GM23338 (cell line): ENCODE measurements around the gene UBL3. TPM values are rescaled to one million over a fixed set of nuclear protein-coding genes. Genes with fewer than 3 reads are reported as not detected.

Source experiments
- ATAC-seq: fragments of 200-7000 bp; cut with Tn5 transposase; 3 replicates; pipeline ENCODE4 v1.9.1; 2020
- DNase-seq: peaks from one replicate; pipeline ENCODE4 v3.0.0-alpha.2; 2015; ENCODE audit warnings: low spot score
- H2AFZ ChIP-seq: fragments of 200-600 bp; sonication (generic); 2 replicates; pipeline ENCODE4 v1.8.0; 2016; ENCODE audit warnings: antibody characterized with exemption, mild to moderate bottlenecking, moderate library complexity
- H3F3A ChIP-seq: fragments of 200-600 bp; sonication (generic); replicated peaks from 2 replicates; pipeline ENCODE4 v1.8.0; 2017; ENCODE audit warnings: antibody characterized with exemption, mixed run types, low read depth
- H3K27ac ChIP-seq: fragments of 200-600 bp; sonication (generic); 2 replicates; pipeline ENCODE4 v1.6.1; 2016; ENCODE audit warnings: low read depth
- H3K27me3 ChIP-seq: fragments of 200-600 bp; sonication (generic); 2 replicates; pipeline ENCODE4 v1.8.0; 2016; ENCODE audit warnings: mild to moderate bottlenecking, mixed run types, moderate library complexity; ENCODE audit not compliant: insufficient read depth
- H3K36me3 ChIP-seq: fragments of 200-600 bp; sonication (generic); 2 replicates; pipeline ENCODE4 v1.8.0; 2016; ENCODE audit warnings: mild to moderate bottlenecking; ENCODE audit not compliant: insufficient read depth
- H3K4me1 ChIP-seq: fragments of 200-600 bp; sonication (generic); 2 replicates; pipeline ENCODE4 v1.8.0; 2016; ENCODE audit warnings: mild to moderate bottlenecking, moderate library complexity; ENCODE audit not compliant: insufficient read depth
- H3K4me2 ChIP-seq: fragments of 200-600 bp; sonication (generic); 2 replicates; pipeline ENCODE4 v1.7.1; 2017; ENCODE audit warnings: mixed run types
- H3K4me3 ChIP-seq: fragments of 200-600 bp; sonication (generic); 2 replicates; pipeline ENCODE4 v1.6.1; 2016; ENCODE audit warnings: mixed run types
- H3K79me2 ChIP-seq: fragments of 200-600 bp; sonication (generic); replicated peaks from 2 replicates; pipeline ENCODE4 v1.8.0; 2017; ENCODE audit warnings: mild to moderate bottlenecking; ENCODE audit not compliant: insufficient read depth
- H3K9me2 ChIP-seq: fragments of 200-600 bp; sonication (generic); 2 replicates; pipeline ENCODE4 v1.8.0; 2017; ENCODE audit not compliant: insufficient read depth
- H4K20me1 ChIP-seq: fragments of 200-600 bp; sonication (generic); replicated peaks from 2 replicates; pipeline ENCODE4 v1.8.0; 2017; ENCODE audit warnings: mild to moderate bottlenecking; ENCODE audit not compliant: insufficient read depth
- H3K27ac Mint-ChIP-seq: 2 replicates; pipeline ENCODE4 v1.8.0; 2020; ENCODE audit warnings: inconsistent platforms, mild to moderate bottlenecking, moderate library complexity, mixed read lengths
- H3K27me3 Mint-ChIP-seq: 3 replicates; pipeline ENCODE4 v1.8.0; 2022; ENCODE audit warnings: low read depth, mild to moderate bottlenecking, moderate library complexity, mixed read lengths, inconsistent platforms; ENCODE audit not compliant: insufficient read depth, poor library complexity
- H3K36me3 Mint-ChIP-seq: 3 replicates; pipeline ENCODE4 v1.8.0; 2021; ENCODE audit warnings: low read depth, mild to moderate bottlenecking, inconsistent platforms, moderate library complexity, mixed read lengths
- H3K4me1 Mint-ChIP-seq: 3 replicates; pipeline ENCODE4 v1.8.0; 2020; ENCODE audit warnings: mild to moderate bottlenecking, inconsistent platforms, mixed read lengths
- H3K4me3 Mint-ChIP-seq: 3 replicates; pipeline ENCODE4 v1.8.0; 2021; ENCODE audit warnings: moderate library complexity, mild to moderate bottlenecking, inconsistent platforms, mixed read lengths
- H3K9me3 Mint-ChIP-seq: 3 replicates; pipeline ENCODE4 v1.8.0; 2020; ENCODE audit warnings: moderate library complexity, mild to moderate bottlenecking, inconsistent platforms, mixed read lengths
- CREB1 ChIP-seq: fragments of 250-450 bp; sonication (Bioruptor Pico); IDR thresholded peaks from 2 replicates; pipeline ENCODE4 v1.5.0; 2020; ENCODE audit warnings: low read depth, mild to moderate bottlenecking, moderate library complexity
- EZH2phosphoT487 ChIP-seq: fragments of 200-600 bp; sonication (generic); IDR thresholded peaks from one replicate; pipeline ENCODE4 v1.8.1; 2018; ENCODE audit warnings: antibody characterized with exemption; ENCODE audit not compliant: unreplicated experiment
- POLR2AphosphoS5 ChIP-seq: IDR thresholded peaks from 2 replicates; pipeline ENCODE4 v1.6.1; 2016; ENCODE audit warnings: antibody characterized with exemption, low read depth
- ZNF114 ChIP-seq: fragments of 250-450 bp; sonication (Bioruptor Pico); IDR thresholded peaks from 2 replicates; pipeline ENCODE4 v1.5.0; 2020; ENCODE audit warnings: mild to moderate bottlenecking, moderate library complexity
- ZNF331 ChIP-seq: fragments of 250-450 bp; sonication (Bioruptor Pico); IDR thresholded peaks from 2 replicates; pipeline ENCODE4 v1.5.0; 2020; ENCODE audit warnings: low read depth, mild to moderate bottlenecking, moderate library complexity
- polyA plus RNA-seq: library from polyadenylated mRNA; unstranded; fragments of >200 nt; fragmentation: Nextera tagmentation; extraction: Ambion mirVana; gene quantifications from 2 replicates; pipeline ENCODE4 v1.2.1, GENCODE V29; 2016
- total RNA-seq: library from RNA; depleted of rRNA; stranded (reverse); fragments of >200 nt; shearing (Covaris generic); gene quantifications from 2 replicates; pipeline ENCODE4 v1.2.3, GENCODE V29; 2014
- TF ChIP-seq, protein P1 (sequence below), 2 experiments: fragments of 200-600 bp in 1 of 2; sonication (generic) in 1 of 2; conservative IDR thresholded peaks; 2 replicates each; pipeline versions ENCODE4 v1.5.1 to v1.6.1; 2016 to 2017; ENCODE audit warnings: antibody characterized with exemption in 2 of 2, low read depth in 2 of 2, mild to moderate bottlenecking in 2 of 2, moderate library complexity in 1 of 2
- TF ChIP-seq, protein P2 (sequence below): fragments of 250-450 bp; sonication (Bioruptor Pico); IDR thresholded peaks from 2 replicates; pipeline ENCODE4 v1.5.0; 2020; ENCODE audit warnings: mild to moderate bottlenecking, moderate library complexity

Gene UBL3
- total and polyA plus RNA-seq, 2 experiments from 2014 or later = 9.7 to 21.1 TPM

DNA sequence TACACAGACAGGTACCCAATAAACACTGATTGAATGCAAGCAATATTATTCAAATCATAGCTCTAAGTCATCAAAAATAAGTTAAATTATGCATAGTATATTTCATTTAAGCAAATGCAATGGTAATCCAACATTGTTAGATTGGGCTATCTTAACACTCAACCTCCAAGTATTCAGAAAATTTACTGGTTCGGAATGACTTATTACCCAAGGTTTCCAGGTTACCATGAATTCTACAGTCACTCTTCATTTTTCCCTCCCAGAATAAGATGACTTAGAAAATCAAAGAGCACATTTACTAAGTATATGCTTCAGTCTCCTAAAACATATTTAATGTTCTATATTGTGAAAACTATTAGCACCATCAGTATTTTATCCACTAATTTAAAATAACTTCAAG is 6.0 kb downstream of the UBL3 start (continued):
- TF ChIP-seq ZNF331 (no peak), CREB1 (no peak), EZH2phosphoT487 (no peak)
- TF ChIP-seq, protein P1, sequence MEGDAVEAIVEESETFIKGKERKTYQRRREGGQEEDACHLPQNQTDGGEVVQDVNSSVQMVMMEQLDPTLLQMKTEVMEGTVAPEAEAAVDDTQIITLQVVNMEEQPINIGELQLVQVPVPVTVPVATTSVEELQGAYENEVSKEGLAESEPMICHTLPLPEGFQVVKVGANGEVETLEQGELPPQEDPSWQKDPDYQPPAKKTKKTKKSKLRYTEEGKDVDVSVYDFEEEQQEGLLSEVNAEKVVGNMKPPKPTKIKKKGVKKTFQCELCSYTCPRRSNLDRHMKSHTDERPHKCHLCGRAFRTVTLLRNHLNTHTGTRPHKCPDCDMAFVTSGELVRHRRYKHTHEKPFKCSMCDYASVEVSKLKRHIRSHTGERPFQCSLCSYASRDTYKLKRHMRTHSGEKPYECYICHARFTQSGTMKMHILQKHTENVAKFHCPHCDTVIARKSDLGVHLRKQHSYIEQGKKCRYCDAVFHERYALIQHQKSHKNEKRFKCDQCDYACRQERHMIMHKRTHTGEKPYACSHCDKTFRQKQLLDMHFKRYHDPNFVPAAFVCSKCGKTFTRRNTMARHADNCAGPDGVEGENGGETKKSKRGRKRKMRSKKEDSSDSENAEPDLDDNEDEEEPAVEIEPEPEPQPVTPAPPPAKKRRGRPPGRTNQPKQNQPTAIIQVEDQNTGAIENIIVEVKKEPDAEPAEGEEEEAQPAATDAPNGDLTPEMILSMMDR (conservative IDR thresholded peaks at IDR 0.05; ENCODE audit: low read depth in 2 of 2) = no peak

DNA sequence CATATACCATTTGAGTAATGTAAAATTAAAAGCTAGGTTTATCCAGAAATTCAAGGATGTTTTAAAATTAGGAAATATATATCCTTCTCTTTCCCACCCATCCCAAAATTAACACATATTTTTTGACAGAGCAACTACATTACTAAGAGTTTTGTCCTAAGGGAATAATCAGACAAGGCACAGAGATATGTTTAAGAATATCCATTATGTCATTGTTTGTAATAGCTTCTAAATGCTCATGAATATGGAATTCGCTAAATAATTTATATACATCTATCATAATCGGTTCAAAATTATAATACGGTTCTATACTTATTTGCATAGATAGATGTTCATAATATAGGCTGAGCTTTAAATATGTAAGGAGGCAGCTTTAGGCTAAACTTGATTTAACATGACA is 9.8 kb downstream of the UBL3 start:
- TF ChIP-seq POLR2AphosphoS5 (no peak), CREB1 (no peak), ZNF331 (no peak), ZNF114 (CRISPR knock-in tag) (no peak)
- TF ChIP-seq, protein P1 (conservative IDR thresholded peaks at IDR 0.05; ENCODE audit: low read depth in 2 of 2) = no peak
- TF ChIP-seq, protein P2, sequence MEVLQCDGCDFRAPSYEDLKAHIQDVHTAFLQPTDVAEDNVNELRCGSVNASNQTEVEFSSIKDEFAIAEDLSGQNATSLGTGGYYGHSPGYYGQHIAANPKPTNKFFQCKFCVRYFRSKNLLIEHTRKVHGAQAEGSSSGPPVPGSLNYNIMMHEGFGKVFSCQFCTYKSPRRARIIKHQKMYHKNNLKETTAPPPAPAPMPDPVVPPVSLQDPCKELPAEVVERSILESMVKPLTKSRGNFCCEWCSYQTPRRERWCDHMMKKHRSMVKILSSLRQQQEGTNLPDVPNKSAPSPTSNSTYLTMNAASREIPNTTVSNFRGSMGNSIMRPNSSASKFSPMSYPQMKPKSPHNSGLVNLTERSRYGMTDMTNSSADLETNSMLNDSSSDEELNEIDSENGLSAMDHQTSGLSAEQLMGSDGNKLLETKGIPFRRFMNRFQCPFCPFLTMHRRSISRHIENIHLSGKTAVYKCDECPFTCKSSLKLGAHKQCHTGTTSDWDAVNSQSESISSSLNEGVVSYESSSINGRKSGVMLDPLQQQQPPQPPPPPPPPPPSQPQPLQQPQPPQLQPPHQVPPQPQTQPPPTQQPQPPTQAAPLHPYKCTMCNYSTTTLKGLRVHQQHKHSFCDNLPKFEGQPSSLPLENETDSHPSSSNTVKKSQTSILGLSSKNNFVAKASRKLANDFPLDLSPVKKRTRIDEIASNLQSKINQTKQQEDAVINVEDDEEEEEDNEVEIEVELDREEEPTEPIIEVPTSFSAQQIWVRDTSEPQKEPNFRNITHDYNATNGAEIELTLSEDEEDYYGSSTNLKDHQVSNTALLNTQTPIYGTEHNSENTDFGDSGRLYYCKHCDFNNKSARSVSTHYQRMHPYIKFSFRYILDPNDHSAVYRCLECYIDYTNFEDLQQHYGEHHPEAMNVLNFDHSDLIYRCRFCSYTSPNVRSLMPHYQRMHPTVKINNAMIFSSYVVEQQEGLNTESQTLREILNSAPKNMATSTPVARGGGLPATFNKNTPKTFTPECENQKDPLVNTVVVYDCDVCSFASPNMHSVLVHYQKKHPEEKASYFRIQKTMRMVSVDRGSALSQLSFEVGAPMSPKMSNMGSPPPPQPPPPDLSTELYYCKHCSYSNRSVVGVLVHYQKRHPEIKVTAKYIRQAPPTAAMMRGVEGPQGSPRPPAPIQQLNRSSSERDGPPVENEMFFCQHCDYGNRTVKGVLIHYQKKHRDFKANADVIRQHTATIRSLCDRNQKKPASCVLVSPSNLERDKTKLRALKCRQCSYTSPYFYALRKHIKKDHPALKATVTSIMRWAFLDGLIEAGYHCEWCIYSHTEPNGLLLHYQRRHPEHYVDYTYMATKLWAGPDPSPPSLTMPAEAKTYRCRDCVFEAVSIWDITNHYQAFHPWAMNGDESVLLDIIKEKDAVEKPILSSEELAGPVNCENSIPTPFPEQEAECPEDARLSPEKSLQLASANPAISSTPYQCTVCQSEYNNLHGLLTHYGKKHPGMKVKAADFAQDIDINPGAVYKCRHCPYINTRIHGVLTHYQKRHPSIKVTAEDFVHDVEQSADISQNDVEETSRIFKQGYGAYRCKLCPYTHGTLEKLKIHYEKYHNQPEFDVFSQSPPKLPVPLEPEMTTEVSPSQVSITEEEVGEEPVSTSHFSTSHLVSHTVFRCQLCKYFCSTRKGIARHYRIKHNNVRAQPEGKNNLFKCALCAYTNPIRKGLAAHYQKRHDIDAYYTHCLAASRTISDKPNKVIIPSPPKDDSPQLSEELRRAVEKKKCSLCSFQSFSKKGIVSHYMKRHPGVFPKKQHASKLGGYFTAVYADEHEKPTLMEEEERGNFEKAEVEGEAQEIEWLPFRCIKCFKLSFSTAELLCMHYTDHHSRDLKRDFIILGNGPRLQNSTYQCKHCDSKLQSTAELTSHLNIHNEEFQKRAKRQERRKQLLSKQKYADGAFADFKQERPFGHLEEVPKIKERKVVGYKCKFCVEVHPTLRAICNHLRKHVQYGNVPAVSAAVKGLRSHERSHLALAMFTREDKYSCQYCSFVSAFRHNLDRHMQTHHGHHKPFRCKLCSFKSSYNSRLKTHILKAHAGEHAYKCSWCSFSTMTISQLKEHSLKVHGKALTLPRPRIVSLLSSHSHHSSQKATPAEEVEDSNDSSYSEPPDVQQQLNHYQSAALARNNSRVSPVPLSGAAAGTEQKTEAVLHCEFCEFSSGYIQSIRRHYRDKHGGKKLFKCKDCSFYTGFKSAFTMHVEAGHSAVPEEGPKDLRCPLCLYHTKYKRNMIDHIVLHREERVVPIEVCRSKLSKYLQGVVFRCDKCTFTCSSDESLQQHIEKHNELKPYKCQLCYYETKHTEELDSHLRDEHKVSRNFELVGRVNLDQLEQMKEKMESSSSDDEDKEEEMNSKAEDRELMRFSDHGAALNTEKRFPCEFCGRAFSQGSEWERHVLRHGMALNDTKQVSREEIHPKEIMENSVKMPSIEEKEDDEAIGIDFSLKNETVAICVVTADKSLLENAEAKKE = no peak
- Histone ChIP-seq H3K79me2 (peaks cover 91% of the 10 kb centered on the region), H3K4me3 (peak overlapping the region; percentile 5), H3F3A (no peaks in the 10 kb centered on the region), H3K27ac (peak overlapping the region; percentile 80; the same call in 1 of the 2 replicates), H4K20me1 (no peaks in the 10 kb centered on the region), H3K4me1 (peaks cover 34% of the 10 kb centered on the region), H3K9me2 (no peaks in the 10 kb centered on the region), H3K36me3 (no peaks in the 10 kb centered on the region), H3K27me3 (no peaks in the 10 kb centered on the region), H3K4me2 (peak overlapping the region; percentile 37), H2AFZ (no peak overlapping the region)
- peaks cover 60% of the 10 kb centered on the region for H3K4me1 Mint-ChIP-seq
- no peak for ATAC-seq
- H3K9me3 Mint-ChIP-seq = no peaks in the 10 kb centered on the region
- peaks cover 2% of the 10 kb centered on the region for H3K27me3 Mint-ChIP-seq
- peak overlapping the region; percentile 36; the same call in 1 of the 3 replicates for H3K4me3 Mint-ChIP-seq
- peak overlapping the region; percentile 93 for H3K27ac Mint-ChIP-seq
- no peaks in the 10 kb centered on the region for H3K36me3 Mint-ChIP-seq
- no peak for DNase-seq
